Measurements from ENCODE around the gene MZT2B.
"Not testable (repeated sequence)": the region's sequence is repeated elsewhere in the genome, so short reads cannot be mapped to it uniquely, and the experiment has no call there.

MZT2B gene

DNA sequence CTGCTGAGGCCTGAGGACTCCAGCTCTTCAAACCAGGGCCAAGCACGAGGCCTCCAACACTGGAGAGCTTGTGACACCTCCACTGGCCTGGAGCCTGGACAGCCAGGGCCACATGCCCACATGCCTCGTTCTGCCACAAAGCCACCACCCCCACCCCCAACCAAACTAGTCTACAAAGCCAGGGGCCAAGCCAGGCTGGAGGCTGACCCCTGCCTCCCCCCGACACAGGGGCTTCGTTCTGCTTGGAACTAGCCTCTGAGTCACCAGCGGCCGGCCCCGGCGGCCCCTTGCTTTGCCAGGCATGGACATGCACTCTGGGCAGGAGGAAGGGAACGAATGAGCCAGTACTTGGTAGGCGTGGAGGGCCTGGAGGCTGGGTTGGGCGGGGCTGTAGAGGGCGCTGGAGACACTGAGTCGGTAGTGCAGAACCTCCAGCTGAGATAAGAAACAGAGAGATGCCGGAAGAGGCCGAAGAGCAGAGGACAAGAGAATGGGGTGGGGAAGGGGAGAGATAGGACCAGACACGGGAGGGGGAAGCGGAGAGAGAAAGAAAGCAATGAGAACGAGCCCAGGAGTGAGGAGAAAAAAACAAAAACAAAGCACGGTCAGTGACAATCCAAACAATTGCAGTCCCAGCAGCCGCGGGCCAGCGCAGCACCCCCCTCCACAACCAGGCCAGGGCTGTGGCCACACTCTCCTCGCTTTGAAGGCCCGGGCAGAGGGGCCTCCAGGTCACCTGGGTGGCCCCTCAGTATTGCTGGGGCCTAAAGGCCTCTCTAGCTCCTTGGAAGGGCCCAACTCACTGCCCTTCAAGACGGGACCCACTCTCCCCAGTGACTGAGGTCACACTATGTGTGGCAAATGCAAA lies 21.0 kb upstream of the MZT2B start:
- not testable (repeated sequence) for H3K27ac ChIP-seq (replicated peaks); DNase-seq (ENCODE audit: low read depth in 1 of 2, low spot score in 1 of 2); H3K27me3 ChIP-seq (ENCODE audit: insufficient read depth, poor library complexity, severe bottlenecking); H3K4me3 ChIP-seq (replicated peaks; ENCODE audit: insufficient read depth, low read length)

DNA sequence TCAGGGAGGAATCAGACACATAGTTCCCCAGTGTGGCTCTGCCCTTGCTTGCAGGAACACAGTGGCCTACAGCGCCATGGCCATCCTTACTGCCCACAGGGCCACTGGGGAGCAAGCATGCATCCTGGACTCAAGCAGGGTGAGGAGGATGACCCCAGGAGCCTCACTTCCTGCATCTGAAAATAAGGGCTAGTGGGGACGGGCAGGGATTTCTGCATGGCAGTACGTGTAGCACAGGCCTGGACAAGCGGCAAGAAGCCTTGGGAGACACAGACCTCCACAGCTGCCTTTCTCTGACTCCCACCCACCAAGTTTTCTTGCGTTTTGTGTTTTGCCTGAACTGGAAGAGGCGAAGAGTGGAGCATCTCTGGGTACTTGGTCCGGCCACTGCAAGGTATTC lies 19.6 kb upstream of the MZT2B start:
- not testable (repeated sequence) for H3K4me3 ChIP-seq (replicated peaks; ENCODE audit: insufficient read depth, low read length); H3K27ac ChIP-seq (replicated peaks); H3K27me3 ChIP-seq (ENCODE audit: insufficient read depth, poor library complexity, severe bottlenecking); DNase-seq (ENCODE audit: low read depth in 1 of 2, low spot score in 1 of 2)

DNA sequence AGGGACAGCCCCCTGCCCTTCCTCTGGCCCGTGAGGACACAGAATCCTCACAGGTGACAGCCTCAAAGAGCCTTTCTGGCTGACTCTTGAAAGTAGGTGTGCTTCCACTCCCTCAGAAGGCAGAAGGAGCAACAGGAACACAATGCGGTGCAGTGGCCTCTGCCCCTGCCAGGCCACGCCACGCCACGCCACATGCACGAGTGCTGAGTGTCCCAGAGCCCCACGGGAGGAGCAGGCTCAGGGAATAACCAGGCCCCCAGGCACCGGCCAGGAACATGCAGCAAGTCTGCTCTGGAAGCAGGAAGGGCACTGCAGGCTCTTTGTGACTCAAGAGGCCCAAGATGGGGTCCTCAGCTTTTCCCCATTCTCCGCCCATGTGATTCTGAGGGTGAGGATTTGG lies 19.1 kb upstream of the MZT2B start:
- Histone ChIP-seq H3K27ac (replicated peaks) (no peak overlapping the region), H3K27me3 (ENCODE audit: insufficient read depth, poor library complexity, severe bottlenecking) (no peaks in the 10 kb centered on the region), H3K4me3 (replicated peaks; ENCODE audit: insufficient read depth, low read length) (no peak overlapping the region)
- TF ChIP-seq, protein P1, sequence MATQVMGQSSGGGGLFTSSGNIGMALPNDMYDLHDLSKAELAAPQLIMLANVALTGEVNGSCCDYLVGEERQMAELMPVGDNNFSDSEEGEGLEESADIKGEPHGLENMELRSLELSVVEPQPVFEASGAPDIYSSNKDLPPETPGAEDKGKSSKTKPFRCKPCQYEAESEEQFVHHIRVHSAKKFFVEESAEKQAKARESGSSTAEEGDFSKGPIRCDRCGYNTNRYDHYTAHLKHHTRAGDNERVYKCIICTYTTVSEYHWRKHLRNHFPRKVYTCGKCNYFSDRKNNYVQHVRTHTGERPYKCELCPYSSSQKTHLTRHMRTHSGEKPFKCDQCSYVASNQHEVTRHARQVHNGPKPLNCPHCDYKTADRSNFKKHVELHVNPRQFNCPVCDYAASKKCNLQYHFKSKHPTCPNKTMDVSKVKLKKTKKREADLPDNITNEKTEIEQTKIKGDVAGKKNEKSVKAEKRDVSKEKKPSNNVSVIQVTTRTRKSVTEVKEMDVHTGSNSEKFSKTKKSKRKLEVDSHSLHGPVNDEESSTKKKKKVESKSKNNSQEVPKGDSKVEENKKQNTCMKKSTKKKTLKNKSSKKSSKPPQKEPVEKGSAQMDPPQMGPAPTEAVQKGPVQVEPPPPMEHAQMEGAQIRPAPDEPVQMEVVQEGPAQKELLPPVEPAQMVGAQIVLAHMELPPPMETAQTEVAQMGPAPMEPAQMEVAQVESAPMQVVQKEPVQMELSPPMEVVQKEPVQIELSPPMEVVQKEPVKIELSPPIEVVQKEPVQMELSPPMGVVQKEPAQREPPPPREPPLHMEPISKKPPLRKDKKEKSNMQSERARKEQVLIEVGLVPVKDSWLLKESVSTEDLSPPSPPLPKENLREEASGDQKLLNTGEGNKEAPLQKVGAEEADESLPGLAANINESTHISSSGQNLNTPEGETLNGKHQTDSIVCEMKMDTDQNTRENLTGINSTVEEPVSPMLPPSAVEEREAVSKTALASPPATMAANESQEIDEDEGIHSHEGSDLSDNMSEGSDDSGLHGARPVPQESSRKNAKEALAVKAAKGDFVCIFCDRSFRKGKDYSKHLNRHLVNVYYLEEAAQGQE (IDR thresholded peaks at IDR 0.05; ENCODE audit: insufficient replicate concordance, low read depth): no peak
- TF ChIP-seq GABPA (IDR thresholded peaks at IDR 0.05; ENCODE audit: low read depth) (no peak), POLR2AphosphoS5 (IDR thresholded peaks at IDR 0.05; ENCODE audit: low read depth) (no peak), SPI1 (IDR thresholded peaks at IDR 0.05; ENCODE audit: borderline replicate concordance, low read depth) (no peak)
- TF ChIP-seq, protein P2, sequence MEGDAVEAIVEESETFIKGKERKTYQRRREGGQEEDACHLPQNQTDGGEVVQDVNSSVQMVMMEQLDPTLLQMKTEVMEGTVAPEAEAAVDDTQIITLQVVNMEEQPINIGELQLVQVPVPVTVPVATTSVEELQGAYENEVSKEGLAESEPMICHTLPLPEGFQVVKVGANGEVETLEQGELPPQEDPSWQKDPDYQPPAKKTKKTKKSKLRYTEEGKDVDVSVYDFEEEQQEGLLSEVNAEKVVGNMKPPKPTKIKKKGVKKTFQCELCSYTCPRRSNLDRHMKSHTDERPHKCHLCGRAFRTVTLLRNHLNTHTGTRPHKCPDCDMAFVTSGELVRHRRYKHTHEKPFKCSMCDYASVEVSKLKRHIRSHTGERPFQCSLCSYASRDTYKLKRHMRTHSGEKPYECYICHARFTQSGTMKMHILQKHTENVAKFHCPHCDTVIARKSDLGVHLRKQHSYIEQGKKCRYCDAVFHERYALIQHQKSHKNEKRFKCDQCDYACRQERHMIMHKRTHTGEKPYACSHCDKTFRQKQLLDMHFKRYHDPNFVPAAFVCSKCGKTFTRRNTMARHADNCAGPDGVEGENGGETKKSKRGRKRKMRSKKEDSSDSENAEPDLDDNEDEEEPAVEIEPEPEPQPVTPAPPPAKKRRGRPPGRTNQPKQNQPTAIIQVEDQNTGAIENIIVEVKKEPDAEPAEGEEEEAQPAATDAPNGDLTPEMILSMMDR (IDR thresholded peaks at IDR 0.05; ENCODE audit: insufficient read depth, low read length): no peak
- no peak for DNase-seq (ENCODE audit: low read depth in 1 of 2, low spot score in 1 of 2)

DNA sequence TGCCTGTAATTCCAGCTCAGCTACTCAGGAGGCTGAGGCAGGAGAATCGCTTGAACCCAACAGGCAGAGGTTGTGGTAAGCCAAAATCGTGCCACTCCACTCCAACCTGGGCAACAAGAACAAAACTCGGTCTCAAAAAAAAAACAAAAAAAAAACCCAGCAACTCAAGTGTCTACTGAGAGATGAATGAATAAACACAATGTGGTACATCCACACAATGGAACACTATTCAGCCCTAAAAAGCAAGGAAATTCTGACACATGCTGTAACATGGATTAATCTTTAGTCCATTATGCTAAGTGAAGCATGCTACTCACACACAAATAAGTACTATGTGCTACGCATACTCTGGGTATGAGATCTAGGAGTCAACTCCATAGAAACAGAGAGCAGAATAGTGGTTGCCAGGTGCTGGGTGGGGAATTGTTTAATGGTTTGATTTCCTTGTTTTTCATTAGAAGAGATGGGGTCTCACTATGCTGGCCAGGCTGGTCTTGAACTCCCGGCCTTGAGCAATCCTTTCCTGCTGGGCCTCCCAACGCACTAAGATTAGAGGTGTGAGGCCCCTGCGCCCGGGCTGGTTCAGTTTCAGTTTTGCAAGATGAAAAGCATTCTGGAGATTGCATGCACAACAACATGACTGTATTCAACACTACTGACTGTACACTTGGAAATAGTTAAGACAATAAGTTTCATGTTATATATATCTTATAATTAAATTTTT lies 16.6 kb upstream of the MZT2B start:
- TF ChIP-seq GABPA (IDR thresholded peaks at IDR 0.05; ENCODE audit: low read depth) (no peak), POLR2AphosphoS5 (IDR thresholded peaks at IDR 0.05; ENCODE audit: low read depth) (no peak), SPI1 (IDR thresholded peaks at IDR 0.05; ENCODE audit: borderline replicate concordance, low read depth) (no peak)
- TF ChIP-seq, protein P1 (IDR thresholded peaks at IDR 0.05; ENCODE audit: insufficient replicate concordance, low read depth): no peak
- TF ChIP-seq, protein P2 (IDR thresholded peaks at IDR 0.05; ENCODE audit: insufficient read depth, low read length): no peak
- H3K27me3 ChIP-seq (ENCODE audit: insufficient read depth, poor library complexity, severe bottlenecking): no peaks in the 10 kb centered on the region
- no peak for DNase-seq (ENCODE audit: low read depth in 1 of 2, low spot score in 1 of 2)
- H3K27ac ChIP-seq (replicated peaks): no peak overlapping the region
- no peak overlapping the region for H3K4me3 ChIP-seq (replicated peaks; ENCODE audit: insufficient read depth, low read length)

DNA sequence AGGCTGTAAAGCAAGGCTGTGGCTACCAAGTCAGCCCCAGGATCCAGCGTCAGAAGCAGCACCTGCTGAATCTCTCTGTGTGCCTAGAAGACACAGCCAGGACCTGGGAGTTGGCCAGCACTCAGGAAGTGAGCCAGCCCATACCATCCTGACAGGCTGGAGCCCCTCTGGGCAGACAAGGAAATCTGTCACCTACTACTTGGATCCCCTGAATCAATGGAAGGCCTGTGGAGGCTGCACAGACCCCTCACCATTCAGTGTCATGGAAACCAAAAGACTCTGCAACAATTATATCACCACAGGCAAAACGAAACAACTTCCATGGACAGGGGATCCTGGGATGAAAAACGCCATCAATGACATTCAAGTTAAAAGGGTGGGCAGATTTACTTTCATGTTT lies 15.5 kb upstream of the MZT2B start:
- DNase-seq (ENCODE audit: low read depth in 1 of 2, low spot score in 1 of 2); H3K27ac ChIP-seq (replicated peaks); H3K27me3 ChIP-seq (ENCODE audit: insufficient read depth, poor library complexity, severe bottlenecking); H3K4me3 ChIP-seq (replicated peaks; ENCODE audit: insufficient read depth, low read length): not testable (repeated sequence)

DNA sequence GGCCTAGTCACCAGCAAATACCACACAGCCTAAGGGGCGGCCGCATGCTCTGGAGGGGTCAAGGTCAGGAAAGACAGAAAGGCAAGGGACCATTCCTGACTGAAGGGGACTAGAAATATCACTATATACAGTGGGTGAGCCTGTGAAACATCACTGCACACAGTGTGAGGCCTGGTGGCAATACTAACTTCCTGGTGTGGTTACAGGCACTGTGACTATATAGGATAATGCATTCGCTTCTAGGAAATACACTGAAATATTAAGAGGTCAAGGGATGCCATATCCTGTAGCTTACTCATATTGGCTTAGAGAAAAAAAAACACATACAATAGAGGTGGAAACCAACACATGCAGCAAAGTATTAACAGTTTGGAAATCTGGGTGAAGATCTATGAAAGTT lies 12.9 kb upstream of the MZT2B start:
- not testable (repeated sequence) for H3K27ac ChIP-seq (replicated peaks); DNase-seq (ENCODE audit: low read depth in 1 of 2, low spot score in 1 of 2); H3K27me3 ChIP-seq (ENCODE audit: insufficient read depth, poor library complexity, severe bottlenecking); H3K4me3 ChIP-seq (replicated peaks; ENCODE audit: insufficient read depth, low read length)
